HUES6 (cell line): ENCODE results near the gene WDFY2.

Source experiments
- H3K27ac ChIP-seq: 2 replicates; pipeline ENCODE4 v1.7.0; 2013; ENCODE audit warnings: low read depth, mild to moderate bottlenecking, low read length, inconsistent platforms
- H3K27me3 ChIP-seq: 2 replicates; pipeline ENCODE4 v1.6.1; 2013; ENCODE audit warnings: low read length; ENCODE audit not compliant: control insufficient read depth, insufficient read depth
- H3K36me3 ChIP-seq: 2 replicates; pipeline ENCODE4 v1.6.1; 2013; ENCODE audit warnings: low read length; ENCODE audit not compliant: control insufficient read depth, insufficient read depth
- H3K4me1 ChIP-seq: 2 replicates; pipeline ENCODE4 v1.6.1; 2013; ENCODE audit warnings: low read length; ENCODE audit not compliant: control insufficient read depth, insufficient read depth
- H3K4me3 ChIP-seq: 2 replicates; pipeline ENCODE4 v1.5.1; 2013; ENCODE audit warnings: low read depth, low read length
- H3K9ac ChIP-seq: one replicate; pipeline ENCODE4 v1.6.1; 2013; ENCODE audit warnings: mild to moderate bottlenecking, low read length
- H3K9me3 ChIP-seq: 2 replicates; pipeline ENCODE4 v1.6.1; 2013; ENCODE audit warnings: low read depth, low read length; ENCODE audit not compliant: control insufficient read depth, insufficient read depth

WDFY2 gene

DNA sequence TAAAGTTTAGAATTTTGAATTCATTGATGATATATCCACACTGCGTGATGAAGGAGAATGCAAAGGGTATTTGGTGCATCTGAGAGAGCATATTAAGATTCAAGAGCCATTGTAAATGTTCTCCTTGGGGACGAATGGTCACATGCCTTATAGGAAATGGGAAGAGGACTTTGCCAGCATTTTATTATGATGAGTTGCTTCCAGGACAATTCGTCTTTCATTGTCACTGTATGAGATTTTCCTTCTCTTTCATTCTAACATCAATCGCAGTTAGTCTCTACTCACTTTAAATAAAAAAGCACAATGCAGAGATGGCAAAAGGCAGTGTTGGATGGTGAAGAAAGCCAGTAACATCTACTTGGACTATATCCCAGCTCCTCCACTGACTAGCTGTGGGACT lies 21.4 kb downstream of the WDFY2 start:
- Histone ChIP-seq H3K27ac (no peak overlapping the region), H3K4me3 (no peak overlapping the region), H3K36me3 (no peaks in the 10 kb centered on the region), H3K9ac (no peak overlapping the region), H3K9me3 (peaks cover 4% of the 10 kb centered on the region), H3K4me1 (no peaks in the 10 kb centered on the region; the same call in 1 of the 2 replicates), H3K27me3 (no peaks in the 10 kb centered on the region)

DNA sequence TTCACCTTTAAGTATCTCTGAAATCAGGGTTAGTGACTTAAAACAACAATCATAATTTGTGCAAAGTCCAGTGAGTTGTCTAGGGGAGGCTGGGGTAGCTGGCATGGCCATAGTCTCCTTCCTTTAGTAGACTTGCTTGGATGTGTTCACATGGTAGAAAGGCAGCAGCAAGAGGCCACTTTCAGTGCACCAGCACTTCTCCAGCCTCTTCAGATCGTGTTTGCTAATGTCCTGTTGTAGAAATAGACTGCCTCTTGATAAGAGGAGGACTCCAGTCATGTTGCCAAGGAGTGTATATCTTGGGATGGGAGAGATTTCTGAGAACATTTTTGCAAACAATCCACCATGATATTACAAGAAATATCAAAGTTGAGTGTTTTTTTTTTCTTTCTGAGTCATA lies 22.9 kb downstream of the WDFY2 start:
- Histone ChIP-seq H3K36me3 (no peaks in the 10 kb centered on the region), H3K9ac (no peak overlapping the region), H3K27ac (no peak overlapping the region), H3K4me1 (no peaks in the 10 kb centered on the region; the same call in 1 of the 2 replicates), H3K4me3 (no peak overlapping the region), H3K27me3 (no peaks in the 10 kb centered on the region), H3K9me3 (peaks cover 4% of the 10 kb centered on the region)

DNA sequence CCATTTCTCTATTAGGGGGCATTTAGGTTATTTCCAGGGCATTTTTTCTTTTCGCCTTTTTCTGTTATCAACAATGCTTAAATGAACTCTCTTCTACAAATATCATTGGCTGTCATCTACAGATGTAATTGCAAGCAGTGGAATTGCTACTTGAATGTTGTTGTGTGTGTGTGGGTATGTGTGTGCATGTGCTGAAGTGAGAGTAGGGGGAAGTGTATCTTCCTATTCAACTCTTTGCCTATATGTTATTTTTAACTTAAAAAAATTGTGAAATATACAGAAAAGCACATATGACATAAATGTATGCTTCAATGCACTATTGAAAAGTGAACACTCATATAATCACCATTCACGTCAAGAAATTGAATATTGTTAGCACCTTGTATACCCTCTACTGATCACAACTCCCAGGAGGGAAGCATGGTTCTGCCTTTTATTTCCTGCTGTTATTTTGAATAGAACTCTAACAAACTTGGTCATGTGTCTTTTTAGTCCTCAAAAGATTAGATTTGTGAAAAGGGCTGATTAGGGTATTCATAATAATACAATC lies 24.7 kb downstream of the WDFY2 start:
- Histone ChIP-seq H3K27ac (no peak overlapping the region), H3K9me3 (peaks cover 4% of the 10 kb centered on the region), H3K36me3 (no peaks in the 10 kb centered on the region), H3K27me3 (no peaks in the 10 kb centered on the region), H3K4me3 (no peak overlapping the region), H3K4me1 (no peaks in the 10 kb centered on the region; the same call in none of the 2 replicates), H3K9ac (no peak overlapping the region)

DNA sequence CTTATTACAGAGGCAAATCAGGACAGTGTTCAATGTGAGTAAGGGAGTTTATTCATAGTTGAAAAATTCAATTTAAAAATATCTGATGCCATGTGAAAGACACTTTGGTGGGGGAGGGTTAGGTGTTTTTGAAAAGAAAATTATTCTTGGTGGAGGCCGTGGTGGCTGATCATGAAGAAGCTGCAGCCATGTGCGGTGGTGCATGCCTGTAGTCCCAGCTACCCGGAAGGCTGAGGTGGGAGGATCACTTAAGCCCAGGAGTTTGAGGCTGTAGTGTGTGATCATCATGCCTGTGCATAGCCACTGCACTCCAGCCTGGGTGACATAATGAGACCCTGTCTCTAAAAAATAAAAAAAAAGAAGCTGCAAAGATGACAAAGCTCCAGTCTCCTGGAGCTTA lies 28.6 kb downstream of the WDFY2 start:
- no peak overlapping the region for H3K27ac ChIP-seq
- H3K9me3 ChIP-seq = peaks cover under 1% of the 10 kb centered on the region; the same call in 1 of the 2 replicates
- H3K4me1 ChIP-seq = peaks cover 12% of the 10 kb centered on the region
- H3K27me3 ChIP-seq = no peaks in the 10 kb centered on the region
- H3K36me3 ChIP-seq = no peaks in the 10 kb centered on the region
- H3K9ac ChIP-seq = no peak overlapping the region
- no peak overlapping the region for H3K4me3 ChIP-seq

DNA sequence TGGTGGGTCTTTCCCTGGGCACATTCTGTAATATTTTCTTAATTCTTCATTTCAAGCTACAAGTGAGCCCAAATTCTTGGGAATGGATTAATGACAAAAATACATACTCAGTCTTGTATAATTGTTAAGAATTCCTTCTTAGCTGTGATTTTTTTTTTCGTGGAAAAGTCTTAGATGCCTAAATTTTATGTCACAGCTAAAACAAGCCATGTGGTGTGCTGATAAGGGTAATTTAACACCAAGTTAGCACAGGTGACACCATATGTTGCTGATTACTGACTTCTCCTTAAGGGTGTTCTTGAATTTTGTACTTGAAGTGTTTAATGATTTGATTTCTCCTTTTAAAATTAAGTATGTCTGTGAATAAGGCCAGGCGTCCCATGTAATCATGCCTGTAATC lies 29.3 kb downstream of the WDFY2 start:
- H3K4me3 ChIP-seq = no peak overlapping the region
- H3K4me1 ChIP-seq = peaks cover 18% of the 10 kb centered on the region
- no peak overlapping the region for H3K27ac ChIP-seq
- H3K9ac ChIP-seq = no peak overlapping the region
- no peaks in the 10 kb centered on the region for H3K27me3 ChIP-seq
- H3K36me3 ChIP-seq = no peaks in the 10 kb centered on the region
- H3K9me3 ChIP-seq = no peaks in the 10 kb centered on the region

DNA sequence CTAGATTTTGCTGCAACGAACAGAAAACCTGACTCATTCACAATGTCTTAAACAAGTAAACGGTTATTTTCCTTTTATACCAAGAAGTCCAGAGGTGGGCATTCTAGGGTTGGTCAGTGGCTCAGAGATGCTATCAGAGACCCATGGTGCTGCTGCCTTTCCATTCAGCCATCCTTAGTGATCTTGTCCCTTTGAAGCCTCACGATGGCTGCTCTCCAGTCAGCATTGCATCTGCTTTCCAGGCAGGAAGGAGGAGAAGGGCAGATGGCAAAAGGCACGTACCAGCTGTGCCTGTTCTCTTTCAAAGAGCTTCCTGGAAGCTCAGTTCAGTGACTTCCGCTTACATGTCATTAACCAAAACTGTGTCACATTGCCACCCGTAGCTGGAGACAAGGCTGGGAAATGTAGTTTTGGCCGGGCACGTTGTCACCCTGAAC lies 30.1 kb downstream of the WDFY2 start:
- Histone ChIP-seq H3K36me3 (no peaks in the 10 kb centered on the region), H3K4me3 (no peak overlapping the region), H3K9ac (no peak overlapping the region), H3K9me3 (no peaks in the 10 kb centered on the region), H3K27ac (no peak overlapping the region), H3K4me1 (peaks cover 21% of the 10 kb centered on the region), H3K27me3 (no peaks in the 10 kb centered on the region)

DNA sequence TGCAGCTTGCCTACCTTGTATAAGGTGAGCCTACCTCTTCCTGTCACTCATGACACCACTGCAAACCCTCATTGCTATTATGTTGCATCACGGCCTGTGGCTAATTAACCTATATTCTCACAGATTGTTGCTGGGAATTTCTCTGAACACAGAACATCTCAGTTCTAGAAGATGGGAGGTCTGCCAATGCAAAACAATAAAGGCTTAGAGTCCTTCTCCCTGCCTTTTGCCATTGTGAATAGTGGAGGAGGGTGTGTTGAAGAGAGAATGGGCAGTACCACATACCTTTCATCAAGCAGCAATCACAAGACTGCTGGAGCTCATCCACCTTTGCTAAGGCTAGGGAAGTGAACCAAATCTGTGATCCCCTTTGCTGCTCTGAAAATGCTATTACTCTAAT lies 34.4 kb downstream of the WDFY2 start:
- no peaks in the 10 kb centered on the region for H3K36me3 ChIP-seq
- no peaks in the 10 kb centered on the region for H3K27me3 ChIP-seq
- H3K4me1 ChIP-seq = peaks cover 37% of the 10 kb centered on the region
- H3K27ac ChIP-seq = no peak overlapping the region
- no peaks in the 10 kb centered on the region for H3K9me3 ChIP-seq
- no peak overlapping the region for H3K9ac ChIP-seq
- no peak overlapping the region for H3K4me3 ChIP-seq

DNA sequence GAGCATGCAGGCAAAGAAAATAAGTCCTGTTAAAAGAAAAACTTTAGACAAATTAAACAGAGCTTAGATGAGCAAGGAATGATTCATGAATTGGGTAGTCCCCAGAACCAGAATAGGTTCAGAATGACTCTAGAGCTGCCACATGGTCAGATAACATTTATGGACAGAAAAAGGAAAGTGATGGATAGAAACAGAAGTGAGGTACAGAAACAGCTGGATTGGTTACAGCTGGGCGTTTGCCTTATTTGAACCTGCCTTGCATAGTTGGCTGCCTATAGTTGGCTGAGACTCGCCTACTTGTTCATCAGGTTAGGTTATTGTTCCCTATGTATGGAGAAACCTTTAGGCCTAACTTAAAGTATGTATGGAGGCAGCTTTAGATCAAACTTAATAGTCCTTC lies 35.4 kb downstream of the WDFY2 start:
- Histone ChIP-seq H3K27me3 (no peaks in the 10 kb centered on the region), H3K27ac (no peak overlapping the region), H3K9me3 (no peaks in the 10 kb centered on the region), H3K9ac (no peak overlapping the region), H3K4me3 (no peak overlapping the region), H3K36me3 (no peaks in the 10 kb centered on the region), H3K4me1 (peaks cover 32% of the 10 kb centered on the region)

DNA sequence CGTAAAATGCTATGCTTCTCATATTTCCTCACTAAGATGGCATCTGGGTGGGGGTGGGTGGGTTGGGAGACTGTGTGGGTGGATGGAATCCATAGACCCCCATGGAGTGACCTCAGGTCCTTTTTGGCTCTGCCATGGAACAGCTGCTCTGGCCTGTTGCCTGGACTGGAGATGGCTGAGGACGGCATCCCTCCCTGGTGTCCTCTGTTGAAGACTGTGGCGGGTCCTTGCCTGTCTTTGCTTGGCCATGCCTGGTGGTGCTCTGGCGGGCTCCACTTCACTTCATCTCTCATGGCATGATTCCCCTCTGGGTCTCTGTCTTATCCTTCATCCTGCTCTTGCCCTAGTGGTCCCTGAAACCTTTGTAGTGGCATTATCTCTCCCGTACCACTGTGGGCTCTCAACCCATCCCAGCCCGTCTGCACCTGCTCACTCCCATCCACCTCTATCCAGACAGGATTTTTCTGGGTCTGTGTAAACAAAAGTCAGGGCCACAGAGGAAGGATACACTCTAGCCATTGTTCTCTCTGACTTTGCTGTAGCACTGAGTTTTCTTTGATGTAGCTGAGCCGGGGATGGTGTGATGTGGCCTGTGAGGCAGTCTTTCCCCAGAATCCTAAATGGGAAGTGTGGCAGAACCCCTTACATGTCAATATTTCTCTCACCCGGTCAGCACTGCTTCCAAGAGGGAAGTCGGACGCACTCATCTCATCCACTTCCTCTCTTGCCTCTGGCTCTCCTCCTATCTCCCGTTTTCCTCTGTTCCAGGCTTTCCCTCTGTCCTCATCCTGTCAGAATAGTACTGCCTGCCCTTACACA lies 36.1 kb downstream of the WDFY2 start:
- H3K27me3 ChIP-seq = no peaks in the 10 kb centered on the region
- H3K36me3 ChIP-seq = no peaks in the 10 kb centered on the region
- H3K9ac ChIP-seq = no peak overlapping the region
- H3K9me3 ChIP-seq = no peaks in the 10 kb centered on the region
- H3K4me1 ChIP-seq = peaks cover 31% of the 10 kb centered on the region
- no peak overlapping the region for H3K27ac ChIP-seq
- no peak overlapping the region for H3K4me3 ChIP-seq

DNA sequence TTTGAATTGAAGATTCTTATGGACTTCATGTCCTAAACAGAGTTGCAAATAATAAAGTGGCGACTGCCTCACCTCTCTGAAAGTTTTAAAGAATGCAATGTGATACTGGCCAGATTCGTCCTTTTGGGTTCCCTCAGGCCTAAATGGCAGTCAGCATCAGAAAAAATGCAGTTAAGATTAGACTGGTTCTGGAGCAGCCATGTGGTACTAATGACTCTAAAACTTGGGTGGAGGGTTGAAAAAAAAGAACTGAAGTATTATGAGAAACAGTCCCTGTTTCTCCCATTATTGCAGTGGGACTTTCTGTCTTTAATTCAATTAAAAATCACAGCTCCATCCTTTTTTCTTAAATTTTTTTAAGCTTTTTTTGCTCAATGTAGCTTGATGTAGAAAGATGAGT lies 37.3 kb downstream of the WDFY2 start:
- Histone ChIP-seq H3K27ac (no peak overlapping the region), H3K9me3 (no peaks in the 10 kb centered on the region), H3K27me3 (no peaks in the 10 kb centered on the region), H3K4me1 (peaks cover 31% of the 10 kb centered on the region), H3K36me3 (no peaks in the 10 kb centered on the region), H3K4me3 (no peak overlapping the region), H3K9ac (no peak overlapping the region)

DNA sequence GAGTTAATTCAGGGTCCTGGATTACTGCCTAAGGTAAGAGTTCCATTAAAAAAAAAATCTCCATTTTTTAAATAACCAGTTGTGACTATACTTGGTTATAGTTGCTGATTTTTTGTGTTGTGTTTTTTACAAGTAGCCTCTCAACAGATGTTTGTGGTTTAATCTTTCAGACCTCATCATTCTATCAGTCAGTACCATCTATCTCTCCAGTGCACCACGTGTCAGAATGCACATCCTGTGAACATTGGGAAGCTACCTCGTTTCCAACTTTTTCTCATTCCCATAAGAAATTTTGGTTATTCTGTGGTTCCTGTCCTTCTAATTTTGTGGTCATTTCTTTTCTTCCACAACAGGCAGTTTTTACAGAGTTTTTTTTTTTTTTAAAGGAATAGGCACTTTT lies 39.2 kb downstream of the WDFY2 start:
- Histone ChIP-seq H3K4me3 (no peak overlapping the region), H3K27ac (no peak overlapping the region)

More for the DNA sequence above, 39.2 kb downstream of the WDFY2 start:
- Histone ChIP-seq H3K27me3 (no peaks in the 10 kb centered on the region), H3K9me3 (no peaks in the 10 kb centered on the region), H3K36me3 (no peaks in the 10 kb centered on the region), H3K9ac (no peak overlapping the region), H3K4me1 (peaks cover 25% of the 10 kb centered on the region)
